Neural crest cell (in vitro differentiated cells): Measurements from ENCODE around the gene MTFP1. TPM values are rescaled to one million over a fixed set of nuclear protein-coding genes. Genes with fewer than 3 reads are reported as not detected.

Experiments used
- DNase-seq: peaks from one replicate; pipeline ENCODE4 v3.0.0; 2021; ENCODE audit warnings: low read depth, mixed read lengths, low spot score
- H3K27ac Mint-ChIP-seq: one replicate; pipeline ENCODE4 v1.8.0; 2021; ENCODE audit warnings: mild to moderate bottlenecking, mixed read lengths; ENCODE audit not compliant: unreplicated experiment
- H3K27me3 Mint-ChIP-seq: 2 replicates; pipeline ENCODE4 v1.8.0; 2021; ENCODE audit warnings: low read depth, mild to moderate bottlenecking, mixed read lengths
- H3K36me3 Mint-ChIP-seq: 2 replicates; pipeline ENCODE4 v1.8.0; 2021; ENCODE audit warnings: low read depth, mild to moderate bottlenecking, mixed read lengths
- H3K4me1 Mint-ChIP-seq: 2 replicates; pipeline ENCODE4 v1.8.0; 2021; ENCODE audit warnings: mixed read lengths
- H3K4me3 Mint-ChIP-seq: one replicate; pipeline ENCODE4 v1.8.0; 2021; ENCODE audit warnings: mild to moderate bottlenecking, mixed read lengths
- H3K9me3 Mint-ChIP-seq: 2 replicates; pipeline ENCODE4 v1.8.0; 2021; ENCODE audit warnings: mixed read lengths
- total RNA-seq: library from RNA; stranded (reverse); gene quantifications from 2 replicates; pipeline ENCODE4 v1.2.1, GENCODE V29; 2021
- TF ChIP-seq, protein P1 (sequence below): fragments of 200-600 bp; sonication (generic); conservative IDR thresholded peaks from 2 replicates; pipeline ENCODE4 v1.5.0; 2021; ENCODE audit warnings: antibody characterized with exemption, mild to moderate bottlenecking

Gene MTFP1
- total RNA-seq, 1 donor from 2014 or later = 37.4 TPM

DNA sequence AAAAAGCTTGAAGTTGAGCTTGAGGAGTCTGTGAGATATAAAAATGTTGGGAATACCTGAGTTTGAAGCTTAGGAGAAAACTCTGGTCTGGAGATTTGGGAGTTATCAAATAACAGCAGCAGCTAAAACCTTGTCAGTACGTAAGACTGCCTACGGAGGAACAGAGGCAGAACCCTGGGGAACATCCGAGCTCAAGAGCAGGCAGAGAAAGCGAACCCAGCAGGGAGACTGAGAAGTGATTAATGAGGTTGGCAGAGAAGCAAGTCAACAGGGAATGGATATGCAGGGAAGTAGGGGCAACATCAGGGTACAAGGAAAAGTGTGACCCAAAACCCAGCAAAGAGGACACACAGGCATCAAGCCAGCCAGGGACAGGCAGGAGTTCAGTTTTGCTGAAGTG, 12.6 kb upstream of the MTFP1 start:
- Mint-ChIP-seq H3K36me3 (no peaks in the 10 kb centered on the region), H3K4me3 (no peak overlapping the region), H3K27ac (no peak overlapping the region), H3K27me3 (no peaks in the 10 kb centered on the region), H3K9me3 (no peaks in the 10 kb centered on the region), H3K4me1 (no peaks in the 10 kb centered on the region)
- no peak for DNase-seq
- TF ChIP-seq, protein P1, sequence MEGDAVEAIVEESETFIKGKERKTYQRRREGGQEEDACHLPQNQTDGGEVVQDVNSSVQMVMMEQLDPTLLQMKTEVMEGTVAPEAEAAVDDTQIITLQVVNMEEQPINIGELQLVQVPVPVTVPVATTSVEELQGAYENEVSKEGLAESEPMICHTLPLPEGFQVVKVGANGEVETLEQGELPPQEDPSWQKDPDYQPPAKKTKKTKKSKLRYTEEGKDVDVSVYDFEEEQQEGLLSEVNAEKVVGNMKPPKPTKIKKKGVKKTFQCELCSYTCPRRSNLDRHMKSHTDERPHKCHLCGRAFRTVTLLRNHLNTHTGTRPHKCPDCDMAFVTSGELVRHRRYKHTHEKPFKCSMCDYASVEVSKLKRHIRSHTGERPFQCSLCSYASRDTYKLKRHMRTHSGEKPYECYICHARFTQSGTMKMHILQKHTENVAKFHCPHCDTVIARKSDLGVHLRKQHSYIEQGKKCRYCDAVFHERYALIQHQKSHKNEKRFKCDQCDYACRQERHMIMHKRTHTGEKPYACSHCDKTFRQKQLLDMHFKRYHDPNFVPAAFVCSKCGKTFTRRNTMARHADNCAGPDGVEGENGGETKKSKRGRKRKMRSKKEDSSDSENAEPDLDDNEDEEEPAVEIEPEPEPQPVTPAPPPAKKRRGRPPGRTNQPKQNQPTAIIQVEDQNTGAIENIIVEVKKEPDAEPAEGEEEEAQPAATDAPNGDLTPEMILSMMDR = no peak

DNA sequence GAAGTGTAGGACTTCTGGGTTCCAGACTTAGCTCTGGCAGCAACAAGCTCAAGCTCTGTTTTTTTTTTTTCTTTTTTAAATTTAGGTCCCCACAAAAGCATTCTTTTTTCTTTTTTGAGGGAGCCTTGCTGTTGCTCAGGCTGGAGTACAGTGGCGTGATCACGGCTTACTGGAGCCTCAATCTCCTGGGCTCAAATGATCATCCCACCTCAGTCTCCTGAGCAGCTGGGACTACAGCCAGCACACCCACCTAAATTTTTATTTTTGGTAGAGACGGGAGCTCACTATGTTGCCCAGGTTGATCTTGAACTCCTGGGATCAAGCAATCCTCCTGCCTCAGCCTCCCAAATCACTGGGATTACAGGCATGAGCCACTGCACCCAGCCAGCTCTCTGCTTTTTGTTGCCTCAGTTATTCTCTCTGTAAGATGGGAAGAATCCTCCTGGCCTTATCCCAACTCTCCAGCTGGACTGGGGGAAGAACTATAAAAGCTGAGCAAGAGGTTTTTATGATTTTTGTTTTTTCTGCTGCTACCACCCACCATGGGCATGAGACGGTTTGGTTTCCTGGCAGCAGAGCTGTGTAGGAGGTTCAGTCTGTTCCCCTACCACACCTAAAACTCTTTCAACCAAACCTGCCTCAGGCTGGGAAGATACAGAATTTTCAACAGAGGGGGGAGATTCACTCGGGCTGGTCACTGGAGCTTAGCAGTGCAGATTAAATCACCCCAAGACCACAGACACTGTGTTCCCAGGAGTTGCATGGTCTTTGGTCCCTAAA, 11.6 kb upstream of the MTFP1 start:
- TF ChIP-seq, protein P1 = no peak
- DNase-seq = no peak
- Mint-ChIP-seq H3K4me3 (no peak overlapping the region), H3K36me3 (no peaks in the 10 kb centered on the region), H3K27me3 (no peaks in the 10 kb centered on the region), H3K27ac (no peak overlapping the region), H3K4me1 (no peaks in the 10 kb centered on the region), H3K9me3 (no peaks in the 10 kb centered on the region)

DNA sequence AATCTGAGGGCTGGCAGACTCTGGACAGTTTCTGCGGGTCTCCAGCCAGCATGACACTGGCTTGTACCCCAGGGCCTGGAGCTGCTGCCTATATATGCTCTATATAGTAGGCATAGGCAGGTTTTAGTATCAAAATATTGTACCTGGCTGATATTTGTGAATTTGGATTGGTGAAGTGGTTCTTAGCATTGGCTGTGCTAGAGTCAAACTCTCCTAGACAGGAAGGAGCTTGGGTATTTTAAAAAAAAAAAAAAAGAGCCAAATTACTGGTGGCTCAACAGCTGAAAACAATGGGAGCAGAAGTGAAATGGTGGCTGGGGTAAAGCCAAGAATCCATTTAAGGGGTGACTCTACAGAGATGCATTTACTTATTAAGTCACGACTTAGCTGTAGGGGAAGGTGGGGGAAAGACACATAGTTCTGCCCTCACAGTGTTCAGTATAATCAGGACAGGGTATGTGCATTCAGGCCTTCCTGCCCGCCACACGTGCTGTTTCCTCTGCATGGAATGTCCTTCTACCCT, 11.0 kb upstream of the MTFP1 start:
- TF ChIP-seq, protein P1 = no peak
- Mint-ChIP-seq H3K9me3 (no peaks in the 10 kb centered on the region), H3K36me3 (no peaks in the 10 kb centered on the region), H3K4me1 (no peaks in the 10 kb centered on the region), H3K27me3 (no peaks in the 10 kb centered on the region), H3K27ac (no peak overlapping the region), H3K4me3 (no peak overlapping the region)
- no peak for DNase-seq

DNA sequence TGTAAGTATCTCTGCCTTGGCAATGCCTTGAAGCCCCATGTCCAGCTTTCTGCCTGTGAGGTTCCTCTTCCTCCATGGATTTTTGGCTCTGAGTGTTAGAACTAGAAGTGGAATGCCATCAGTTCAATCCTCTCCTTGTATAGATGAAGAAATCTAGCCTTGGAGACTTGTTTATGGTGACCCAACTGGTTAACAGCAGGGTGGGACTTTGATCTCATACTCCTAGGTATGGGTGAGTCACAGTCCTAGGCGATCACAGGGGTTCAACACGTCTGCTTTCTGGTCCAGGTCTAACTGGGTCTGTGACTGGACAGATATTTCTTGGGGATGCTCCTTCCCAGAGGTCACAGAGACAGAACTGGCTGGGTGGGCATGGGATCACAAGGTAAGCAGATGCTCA, 9.2 kb upstream of the MTFP1 start:
- Mint-ChIP-seq H3K36me3 (no peaks in the 10 kb centered on the region), H3K4me1 (peaks cover 9% of the 10 kb centered on the region), H3K27me3 (no peaks in the 10 kb centered on the region), H3K4me3 (no peak overlapping the region), H3K27ac (no peak overlapping the region), H3K9me3 (no peaks in the 10 kb centered on the region)
- TF ChIP-seq, protein P1 = no peak
- DNase-seq = no peak

DNA sequence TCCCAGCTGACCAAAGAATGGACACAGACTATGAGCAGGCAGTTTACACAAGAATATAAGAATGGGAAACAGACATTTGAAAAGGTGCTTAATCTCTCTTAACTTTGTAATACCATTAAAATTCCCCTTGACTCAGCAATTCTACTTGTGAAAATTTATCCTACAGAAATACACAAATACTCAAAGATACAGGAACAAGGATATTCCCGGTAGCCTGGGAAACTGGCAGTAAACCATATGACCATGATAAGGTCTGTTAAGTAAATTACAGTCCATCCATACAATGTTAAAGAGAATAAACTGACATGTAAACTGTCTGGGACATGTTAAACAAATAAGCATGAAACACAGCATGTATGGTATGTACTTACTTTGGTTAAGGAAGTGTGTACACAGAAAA, 8.7 kb upstream of the MTFP1 start:
- TF ChIP-seq, protein P1 = no peak
- no peak for DNase-seq
- no peak overlapping the region for H3K4me3 Mint-ChIP-seq
- H3K27me3 Mint-ChIP-seq = no peaks in the 10 kb centered on the region
- no peaks in the 10 kb centered on the region for H3K36me3 Mint-ChIP-seq
- H3K27ac Mint-ChIP-seq = no peak overlapping the region
- H3K4me1 Mint-ChIP-seq = peaks cover 14% of the 10 kb centered on the region
- no peaks in the 10 kb centered on the region for H3K9me3 Mint-ChIP-seq
